HUES6 (cell line): Measurements from ENCODE around the gene LETMD1.

Source experiments
- H3K27ac ChIP-seq: 2 replicates; pipeline ENCODE4 v1.7.0; 2013; ENCODE audit warnings: low read depth, mild to moderate bottlenecking, low read length, inconsistent platforms
- H3K27me3 ChIP-seq: 2 replicates; pipeline ENCODE4 v1.6.1; 2013; ENCODE audit warnings: low read length; ENCODE audit not compliant: control insufficient read depth, insufficient read depth
- H3K36me3 ChIP-seq: 2 replicates; pipeline ENCODE4 v1.6.1; 2013; ENCODE audit warnings: low read length; ENCODE audit not compliant: control insufficient read depth, insufficient read depth
- H3K4me1 ChIP-seq: 2 replicates; pipeline ENCODE4 v1.6.1; 2013; ENCODE audit warnings: low read length; ENCODE audit not compliant: control insufficient read depth, insufficient read depth
- H3K4me3 ChIP-seq: 2 replicates; pipeline ENCODE4 v1.5.1; 2013; ENCODE audit warnings: low read depth, low read length
- H3K9ac ChIP-seq: one replicate; pipeline ENCODE4 v1.6.1; 2013; ENCODE audit warnings: mild to moderate bottlenecking, low read length
- H3K9me3 ChIP-seq: 2 replicates; pipeline ENCODE4 v1.6.1; 2013; ENCODE audit warnings: low read depth, low read length; ENCODE audit not compliant: control insufficient read depth, insufficient read depth

Gene LETMD1

GRCh38 chr12:51098611-51099010 lies 50.5 kb downstream of the LETMD1 start:
- H3K36me3 ChIP-seq: peaks cover 89% of the 10 kb centered on the region
- no peaks in the 10 kb centered on the region for H3K27me3 ChIP-seq
- no peak overlapping the region for H3K4me3 ChIP-seq
- no peaks in the 10 kb centered on the region for H3K9me3 ChIP-seq
- no peak overlapping the region for H3K27ac ChIP-seq
- H3K9ac ChIP-seq: no peak overlapping the region
- no peaks in the 10 kb centered on the region for H3K4me1 ChIP-seq

GRCh38 chr12:51103977-51104376 lies 55.9 kb downstream of the LETMD1 start:
- Histone ChIP-seq H3K9me3 (no peaks in the 10 kb centered on the region), H3K27ac (no peak overlapping the region), H3K36me3 (peaks cover 85% of the 10 kb centered on the region), H3K27me3 (no peaks in the 10 kb centered on the region), H3K9ac (no peak overlapping the region), H3K4me3 (no peak overlapping the region), H3K4me1 (no peaks in the 10 kb centered on the region)

DNA sequence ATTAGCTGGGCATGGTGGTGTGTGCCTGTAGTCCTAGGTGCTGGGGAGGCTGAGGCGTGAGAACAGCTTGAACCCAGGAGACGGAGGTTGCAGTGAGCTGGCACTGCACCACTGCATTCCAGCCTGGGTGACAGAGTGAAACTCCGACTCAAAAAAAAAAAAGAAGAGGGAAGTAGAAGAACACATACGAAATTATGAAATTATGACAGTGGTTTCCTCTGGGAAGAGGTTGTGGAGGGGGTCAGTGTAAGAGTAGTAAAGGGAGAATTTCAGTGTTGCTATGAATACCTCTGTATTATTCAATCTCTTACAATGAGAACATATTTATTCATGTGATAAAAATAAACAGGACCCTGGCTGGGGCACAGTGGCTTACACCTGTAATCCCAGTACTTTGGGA lies 60.0 kb downstream of the LETMD1 start:
- Histone ChIP-seq H3K9me3 (no peaks in the 10 kb centered on the region), H3K36me3 (peaks cover 82% of the 10 kb centered on the region), H3K4me3 (no peak overlapping the region), H3K27ac (no peak overlapping the region), H3K4me1 (no peaks in the 10 kb centered on the region), H3K9ac (no peak overlapping the region), H3K27me3 (no peaks in the 10 kb centered on the region)
